Measurements from ENCODE around the gene ANKRD63.

DNA sequence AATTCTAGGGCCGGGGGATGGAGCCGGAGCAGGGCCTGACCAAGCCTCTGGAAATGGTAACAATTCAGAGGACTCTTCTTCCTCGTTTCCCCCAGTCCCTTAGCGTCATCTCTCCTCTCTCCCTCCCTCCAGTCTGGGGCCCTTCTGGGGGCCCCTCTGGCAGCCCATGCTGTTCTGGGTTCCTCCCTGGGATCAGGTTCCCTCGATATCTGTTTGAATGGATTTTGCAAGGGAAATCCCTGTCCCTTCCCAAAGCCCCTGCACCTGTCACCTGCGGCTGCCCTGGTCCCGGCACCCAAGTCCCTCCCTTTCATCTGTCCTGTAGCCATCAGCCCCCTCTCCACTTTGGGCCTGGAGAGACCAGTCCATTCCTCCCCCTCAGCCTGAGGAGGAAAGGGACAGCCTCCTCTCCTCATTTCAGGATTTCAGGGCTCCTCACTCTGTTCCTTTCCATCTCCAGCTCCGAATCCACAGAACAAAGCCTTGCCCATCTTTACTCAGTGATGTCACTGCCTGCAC is 26.5 kb upstream of the ANKRD63 start:
- TF ChIP-seq EZH2 (IDR thresholded peaks at IDR 0.05; ENCODE audit: borderline replicate concordance, low read length) (no peak), CTCF (IDR thresholded peaks at IDR 0.05; ENCODE audit: low read length) (no peak)
